ENCODE results near the gene GNG12.

The GNG12 gene

DNA sequence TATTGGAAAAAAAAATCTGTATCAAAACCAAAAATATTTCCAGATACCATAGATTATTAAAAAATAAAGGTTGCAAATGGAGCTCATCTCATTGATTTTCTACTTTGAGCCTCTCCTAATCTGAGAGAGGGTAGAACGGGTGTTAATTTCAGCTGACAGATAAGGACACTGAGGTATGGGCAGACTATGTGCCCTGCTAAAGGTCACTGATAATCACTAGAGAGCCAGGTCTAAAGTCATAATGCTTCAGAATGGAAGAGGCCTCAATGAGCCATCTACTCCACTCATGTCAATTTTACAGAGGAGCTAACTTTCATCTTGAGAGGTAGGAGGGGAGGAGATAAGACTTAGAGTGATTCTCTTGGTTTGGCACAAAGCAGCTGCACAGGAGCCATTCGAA is 21.0 kb downstream of the GNG12 start:
- no peak for DNase-seq

DNA sequence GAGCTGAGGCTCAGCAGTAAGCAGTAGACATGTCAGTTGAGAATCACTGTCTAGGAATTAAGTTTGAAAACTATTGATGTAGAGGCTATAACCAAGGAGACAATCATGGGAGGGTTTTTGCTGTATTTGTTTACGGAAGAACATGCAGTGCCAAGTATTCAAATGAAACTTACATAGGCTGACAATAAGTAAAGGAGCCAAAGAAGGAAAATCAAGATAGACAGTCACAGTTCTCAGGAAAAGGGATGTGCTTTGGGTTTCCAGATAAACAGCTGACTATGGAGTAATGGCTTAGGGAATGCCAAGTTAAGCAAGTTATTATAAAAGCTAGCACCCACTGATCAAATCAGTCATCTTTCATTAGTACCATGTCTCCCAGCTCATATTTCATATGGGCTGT is 21.5 kb downstream of the GNG12 start:
- no peak for DNase-seq

DNA sequence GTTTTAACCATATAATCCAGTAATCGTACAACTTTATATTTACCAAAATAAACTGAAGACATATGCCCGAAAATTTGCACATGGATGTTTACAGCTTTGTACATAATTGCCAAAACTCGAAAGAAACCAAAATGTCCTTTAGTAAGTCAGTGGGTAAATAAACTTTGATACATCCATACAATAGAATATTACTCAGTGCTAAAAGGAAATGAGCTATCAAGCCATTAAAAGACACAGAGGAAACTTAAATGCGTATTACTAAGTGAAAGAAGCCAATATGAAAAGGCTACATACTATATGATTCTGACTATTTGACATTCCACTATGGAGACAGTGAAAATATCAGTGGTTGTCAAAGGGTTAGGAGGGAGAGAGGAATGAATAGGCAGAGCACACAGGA is 23.4 kb downstream of the GNG12 start:
- DNase-seq: no peak

DNA sequence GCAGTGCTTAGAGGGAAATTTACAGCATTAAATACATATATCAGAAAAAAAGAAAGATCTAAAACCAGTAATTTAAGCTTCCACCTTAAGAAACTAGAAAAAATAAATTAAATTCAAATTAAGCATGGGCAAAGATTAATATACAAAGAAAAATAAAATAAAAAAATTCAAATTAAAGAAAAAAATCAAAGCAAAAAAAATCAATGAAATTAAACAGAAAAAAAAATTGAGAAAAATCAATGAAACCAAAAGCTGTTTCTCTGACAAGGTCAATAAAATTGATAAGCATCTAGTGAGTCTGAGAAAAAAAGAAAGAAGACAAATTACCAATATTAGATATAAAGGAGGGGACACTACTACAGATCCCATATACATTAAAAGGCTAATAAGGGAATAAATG is 26.0 kb downstream of the GNG12 start:
- no peak for DNase-seq

DNA sequence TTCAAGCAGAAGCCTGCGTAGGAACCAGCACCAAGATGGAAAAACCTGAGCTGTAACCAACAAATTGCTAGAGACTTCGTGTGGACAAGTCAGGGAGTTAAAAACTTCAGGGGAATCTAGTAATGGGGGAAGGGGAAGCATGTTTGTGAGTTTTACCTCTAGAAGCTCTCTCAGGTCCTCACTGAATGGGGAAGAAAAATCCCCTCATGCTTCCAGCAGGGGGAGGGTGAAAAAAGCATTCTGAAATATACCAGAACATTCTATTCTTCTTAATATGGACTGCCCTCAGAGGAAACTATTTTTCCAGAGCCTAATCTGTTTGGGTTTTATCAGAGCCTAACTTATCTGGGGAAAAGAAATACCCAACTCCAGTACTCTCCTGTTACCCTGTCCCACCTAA is 28.6 kb downstream of the GNG12 start:
- no peak for DNase-seq

DNA sequence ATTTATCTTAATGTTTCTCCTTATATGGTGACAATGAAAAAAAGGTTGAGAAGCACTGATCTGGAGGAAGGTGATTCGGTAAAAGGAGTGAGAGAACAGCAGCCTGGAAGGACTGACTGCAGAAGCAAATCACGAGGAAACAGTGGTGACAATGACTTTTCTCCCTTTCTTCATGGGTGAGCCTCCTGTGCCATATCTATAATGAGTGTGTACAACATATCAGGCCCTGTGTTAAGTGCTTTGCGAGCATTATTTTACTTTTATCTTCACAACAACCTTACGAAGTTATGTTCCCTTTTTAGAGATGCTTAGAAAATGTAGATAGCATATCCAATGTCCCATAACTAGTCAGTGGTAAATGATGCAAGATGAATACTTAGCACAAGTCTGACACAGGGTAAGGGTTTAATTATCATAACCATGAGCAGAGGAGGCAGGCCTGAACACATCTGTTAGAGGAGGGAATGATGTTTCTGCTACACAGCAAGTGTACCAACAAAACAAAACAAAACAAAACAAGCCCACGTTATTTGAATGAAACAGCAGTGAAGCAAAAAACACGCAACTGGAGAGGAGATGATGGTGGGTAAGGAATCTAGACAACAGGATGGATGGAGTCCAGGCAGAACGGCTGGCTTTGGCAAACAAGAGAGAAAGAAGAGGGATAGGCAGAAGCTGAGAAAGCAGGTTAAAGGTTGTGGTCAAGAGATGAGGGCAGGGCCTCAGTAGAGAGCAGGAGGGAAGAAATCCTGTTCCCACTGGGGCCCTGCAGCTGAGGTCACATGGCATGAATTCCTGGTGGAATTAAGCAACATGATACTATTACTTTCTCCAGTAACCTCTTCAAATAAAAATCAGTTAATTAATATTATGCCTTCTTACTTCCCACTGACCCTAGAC is 29.6 kb downstream of the GNG12 start:
- no peak for DNase-seq

DNA sequence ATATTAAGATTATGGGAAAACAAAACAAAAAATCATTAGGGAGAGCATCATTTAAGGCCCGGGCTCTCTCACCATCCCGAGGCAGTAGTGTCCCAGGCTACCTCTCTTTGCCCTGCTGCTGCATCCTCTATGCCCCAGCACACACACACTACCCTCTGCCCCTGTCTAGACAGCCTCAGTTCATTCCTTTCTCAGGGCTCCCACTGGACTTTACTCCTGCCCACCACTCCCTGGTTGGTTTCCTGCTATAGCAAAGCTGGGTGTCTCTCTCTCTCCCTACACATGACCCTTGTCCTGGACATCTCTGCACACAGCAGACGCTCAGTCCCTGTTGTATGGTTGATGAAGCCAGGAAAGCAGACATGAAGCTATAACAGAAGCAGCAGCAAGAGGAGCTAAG is 30.7 kb downstream of the GNG12 start:
- DNase-seq: no peak

DNA sequence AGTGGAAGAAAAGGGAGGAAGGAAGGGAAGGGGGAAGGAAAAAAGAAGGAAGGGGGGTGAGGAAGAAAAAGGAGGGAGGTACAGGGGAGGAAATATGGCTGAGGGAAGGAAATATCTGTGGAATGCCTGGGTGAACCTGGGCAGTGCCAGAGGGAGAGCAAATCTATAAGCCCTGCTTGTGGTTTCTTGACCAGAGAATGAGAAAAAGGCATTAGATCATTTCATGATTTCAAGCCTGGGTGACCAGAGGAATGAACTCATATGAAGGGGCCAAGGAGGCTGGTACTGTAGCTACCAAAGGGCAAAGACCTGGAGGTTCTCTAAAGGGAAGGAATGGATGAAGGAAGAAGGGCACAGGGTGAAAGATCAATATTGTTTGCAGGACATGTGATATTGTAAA is 31.4 kb downstream of the GNG12 start:
- DNase-seq: no peak

DNA sequence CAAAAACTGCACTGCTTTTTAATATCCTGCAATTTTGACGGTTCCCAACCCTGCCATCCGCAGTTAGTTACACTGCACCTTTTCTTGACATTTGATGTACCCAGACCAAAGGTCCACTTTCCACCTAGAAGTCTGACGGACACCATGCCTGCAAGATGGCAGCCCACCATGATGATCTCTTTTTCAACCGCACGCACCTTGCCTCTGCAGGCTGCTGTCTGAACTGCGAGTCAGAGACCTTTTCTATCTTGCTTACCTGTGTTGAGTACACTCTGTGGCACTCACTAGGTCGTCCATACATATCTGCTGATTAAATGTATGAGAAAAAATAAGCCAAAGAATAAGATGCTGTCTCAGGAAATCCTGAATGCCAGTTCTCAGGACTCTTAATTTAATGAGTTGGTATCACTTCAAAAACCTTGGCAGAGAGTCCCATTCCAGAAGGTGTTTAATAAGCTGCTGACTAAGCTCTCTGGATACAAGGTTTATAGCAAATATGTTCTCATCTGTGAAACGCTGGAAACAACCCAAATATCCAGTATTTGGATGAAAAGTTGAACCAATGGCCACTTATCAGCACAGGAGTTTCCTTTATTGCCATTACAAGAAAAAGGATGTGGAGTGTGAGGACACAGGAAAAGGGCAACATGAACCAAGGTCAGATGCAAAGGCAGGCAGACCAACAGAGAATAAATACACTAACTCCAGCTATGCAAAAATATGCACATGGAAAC is 37.9 kb downstream of the GNG12 start:
- DNase-seq: no peak

DNA sequence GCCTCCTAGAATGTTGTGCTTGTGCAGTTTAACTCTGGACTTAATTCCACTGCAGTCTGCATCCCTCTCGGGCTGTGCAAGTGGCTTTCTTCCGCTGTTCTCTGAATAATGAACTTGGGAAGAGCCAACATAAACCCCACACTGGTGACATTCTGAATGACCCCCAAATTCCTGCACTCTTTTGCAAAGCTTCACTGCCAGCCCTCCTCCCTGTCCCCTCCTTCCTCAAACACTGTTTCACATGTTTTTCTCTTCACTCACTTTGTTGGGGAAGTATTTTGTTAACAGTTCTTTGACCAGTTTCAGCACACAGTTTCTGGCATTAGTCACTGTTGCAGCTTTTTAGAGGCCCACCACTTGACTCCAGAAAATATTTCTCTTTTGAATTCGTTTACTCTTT is 39.7 kb downstream of the GNG12 start:
- peak; percentile 81 for DNase-seq

DNA sequence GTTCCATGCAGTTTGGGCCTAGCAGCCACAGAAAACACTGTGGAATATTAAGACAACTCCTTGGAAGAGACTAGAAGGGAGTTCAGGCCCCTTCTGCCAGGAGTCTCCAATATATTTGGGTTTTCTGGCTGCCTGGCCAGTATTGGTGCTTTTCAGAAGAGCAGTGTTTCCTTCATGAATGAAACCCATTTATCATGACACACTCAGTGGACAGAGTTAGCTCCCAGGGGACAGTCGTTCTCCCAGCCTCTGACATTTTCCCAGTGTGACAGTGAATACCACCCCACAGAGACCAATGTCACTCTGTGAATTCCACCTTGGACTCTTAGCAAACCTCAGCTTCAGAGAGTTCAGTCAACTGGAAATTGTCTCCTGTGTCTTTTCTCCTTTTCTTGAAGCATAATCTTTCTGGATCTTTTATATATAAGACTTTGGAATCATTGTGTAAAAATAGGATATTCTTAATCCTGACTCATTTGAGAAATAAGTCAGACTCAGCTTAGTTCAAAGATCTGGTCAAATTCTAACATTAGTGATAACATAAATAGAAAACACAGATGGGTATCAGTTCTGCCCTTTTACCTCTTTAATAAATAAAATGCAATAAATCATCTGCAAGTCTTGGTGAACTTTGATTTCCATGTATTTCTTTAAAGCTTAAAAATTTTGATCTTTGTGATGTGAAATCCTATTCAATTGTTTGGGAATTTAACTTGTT is 40.4 kb downstream of the GNG12 start:
- DNase-seq: no peak

DNA sequence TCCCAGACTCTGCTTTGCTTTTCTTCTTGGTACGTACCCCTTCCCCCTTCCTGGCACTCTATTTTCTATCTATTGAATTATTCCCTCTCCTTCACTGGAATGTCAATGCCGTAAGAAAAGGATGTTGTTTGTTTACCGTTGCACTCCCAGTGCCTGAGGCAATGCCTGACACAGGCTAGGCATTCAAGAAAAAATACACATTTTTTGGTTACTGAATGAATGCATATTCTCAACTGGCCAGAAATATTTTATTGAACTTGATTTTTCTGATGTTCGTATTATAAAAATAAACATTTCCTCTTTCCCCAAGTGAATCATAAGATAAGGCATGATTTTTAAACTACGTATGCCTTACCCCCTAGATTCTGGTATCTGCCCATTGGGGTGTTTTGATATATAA is 41.2 kb downstream of the GNG12 start:
- DNase-seq: peak; percentile 62

DNA sequence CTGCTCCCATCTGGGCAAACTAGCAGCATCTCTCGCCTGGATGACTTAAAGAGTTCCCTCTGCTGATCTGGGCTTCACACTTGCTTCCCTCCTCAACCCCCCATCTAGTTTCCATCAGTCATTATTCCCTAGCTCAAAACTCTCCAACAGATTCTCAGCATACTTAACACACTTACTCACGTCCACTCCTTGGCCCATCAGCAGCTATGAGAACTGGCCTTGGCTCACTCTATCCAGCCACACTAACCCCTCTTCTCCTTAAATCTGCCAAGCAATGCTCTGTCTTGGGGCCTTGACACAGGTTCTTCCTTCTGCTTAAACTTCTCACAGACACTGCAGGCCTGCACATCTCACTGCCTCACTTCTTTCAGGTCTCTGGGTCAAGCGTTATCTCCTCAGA is 41.6 kb downstream of the GNG12 start:
- peak; percentile 96 for DNase-seq

DNA sequence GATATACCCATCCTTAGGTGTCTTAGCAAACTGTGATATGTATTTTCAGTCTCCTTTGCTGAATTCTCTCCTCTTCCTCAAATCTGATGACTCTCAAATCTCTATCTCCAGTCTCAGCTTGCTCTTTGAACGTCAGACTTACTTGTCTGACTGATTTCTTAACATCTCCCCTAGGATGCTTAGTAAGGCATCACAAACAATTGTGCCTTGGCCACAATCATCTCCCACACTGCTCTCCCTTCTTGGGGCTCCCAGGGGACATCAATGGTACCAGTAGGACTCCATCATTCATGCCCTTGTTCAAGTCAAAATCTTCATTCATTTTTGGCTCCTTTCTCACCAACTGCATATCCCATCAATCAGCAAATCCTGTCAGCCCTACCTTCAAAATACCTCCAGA is 42.0 kb downstream of the GNG12 start:
- no peak for DNase-seq

DNA sequence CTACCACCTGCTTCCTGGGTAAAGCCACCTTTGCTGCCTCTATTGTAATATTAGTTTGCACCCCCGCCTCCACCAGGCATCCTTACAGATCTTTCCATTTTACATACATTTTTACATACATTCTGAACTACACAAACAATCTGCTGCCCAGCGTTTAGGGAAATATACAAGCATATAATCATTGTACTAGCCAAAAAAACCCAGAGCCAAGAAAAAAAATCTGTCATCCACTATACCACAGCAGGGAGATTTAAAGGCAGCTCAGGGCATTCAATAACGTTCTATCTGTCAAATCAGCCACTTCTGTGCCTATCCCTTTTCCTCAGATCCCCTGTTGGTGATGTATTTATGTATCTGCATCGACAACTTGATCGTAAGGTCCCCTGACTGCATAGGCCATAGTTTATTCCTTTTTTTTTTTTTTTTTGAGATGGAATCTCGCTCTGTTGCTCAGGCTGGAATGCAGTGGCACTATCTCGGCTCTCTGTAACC is 43.0 kb downstream of the GNG12 start:
- DNase-seq: no peak

DNA sequence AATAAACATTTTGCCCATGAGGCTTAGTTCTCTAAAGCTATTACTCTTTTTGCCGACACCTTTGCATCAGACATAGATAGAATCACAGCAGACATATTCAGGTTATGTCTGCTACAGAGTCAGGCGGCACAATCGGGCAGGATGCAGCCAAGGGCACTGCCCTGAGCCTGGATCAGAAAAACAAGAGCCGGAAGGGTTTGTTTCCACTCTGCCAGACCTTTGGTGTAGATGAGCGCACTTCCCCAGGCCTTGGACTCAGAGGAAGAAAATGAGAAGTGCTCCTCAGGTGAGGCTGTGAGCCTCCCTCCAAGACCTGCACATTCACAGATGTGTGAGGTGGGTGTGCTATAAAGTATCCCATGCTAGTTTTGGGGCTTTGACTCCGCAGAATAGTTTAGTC is 43.7 kb downstream of the GNG12 start:
- no peak for DNase-seq

DNA sequence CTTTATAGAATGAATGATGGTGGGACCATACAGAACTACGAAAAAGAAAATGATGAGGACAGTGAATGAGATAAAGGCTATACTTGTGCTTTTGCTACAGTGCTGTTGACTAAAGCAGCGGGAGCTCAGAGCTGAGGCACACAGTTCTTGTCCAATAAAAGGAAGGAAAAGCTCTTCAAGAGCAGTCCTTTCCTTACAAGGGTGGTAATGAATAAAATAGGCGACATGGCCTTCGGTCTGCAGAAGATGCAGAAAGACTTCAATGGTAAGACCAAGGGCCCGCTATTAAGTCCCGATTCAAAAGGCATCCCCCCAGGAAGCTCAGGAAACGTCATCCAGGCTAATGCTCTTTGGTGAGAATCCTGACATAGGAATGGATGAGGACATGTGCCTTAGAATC is 44.4 kb downstream of the GNG12 start:
- no peak for DNase-seq

DNA sequence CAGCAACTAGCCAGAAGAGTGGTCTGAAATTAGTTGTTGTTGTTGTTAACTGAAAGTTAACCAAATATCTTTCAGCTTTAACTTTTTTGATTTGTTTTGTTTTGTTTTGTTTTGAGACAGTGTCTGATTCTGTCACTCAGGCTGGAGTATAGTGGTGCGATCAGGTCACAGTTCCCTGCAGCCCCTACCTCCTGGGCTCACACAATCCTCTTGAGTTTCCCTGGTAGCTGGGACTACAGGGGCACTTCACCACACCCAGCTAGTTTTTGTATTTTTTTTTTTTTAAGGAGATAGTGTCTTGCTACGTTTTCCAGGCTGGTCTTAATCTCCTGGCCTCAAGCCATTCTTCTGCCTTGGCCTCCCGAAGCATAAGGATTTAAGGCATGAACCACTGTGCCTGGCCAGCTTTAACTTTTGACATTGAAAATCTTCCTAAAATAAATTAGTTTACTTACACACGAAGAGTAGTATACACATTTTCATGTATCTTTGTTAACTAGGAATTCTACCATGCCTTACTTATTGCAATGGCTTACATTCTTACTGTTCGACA is 45.0 kb downstream of the GNG12 start:
- DNase-seq: no peak

DNA sequence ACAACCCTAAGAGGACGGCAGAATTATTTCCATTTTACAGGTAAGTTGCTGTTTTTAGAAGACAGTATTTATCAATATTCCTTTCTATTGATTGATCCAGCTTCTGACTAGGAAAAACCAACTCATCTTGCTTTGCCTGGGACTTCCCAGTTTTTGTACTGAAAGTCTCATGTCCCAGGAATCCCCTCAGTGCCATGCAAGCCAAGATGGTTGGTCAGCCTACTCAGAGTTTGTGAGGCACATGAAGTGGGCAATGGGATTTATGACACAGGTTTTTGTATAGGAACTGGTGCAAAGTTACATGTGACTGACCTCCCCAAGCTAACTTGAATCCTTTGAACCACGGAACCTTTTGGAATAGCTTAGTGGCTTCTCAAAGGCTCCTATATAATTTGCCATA is 45.5 kb downstream of the GNG12 start:
- no peak for DNase-seq

DNA sequence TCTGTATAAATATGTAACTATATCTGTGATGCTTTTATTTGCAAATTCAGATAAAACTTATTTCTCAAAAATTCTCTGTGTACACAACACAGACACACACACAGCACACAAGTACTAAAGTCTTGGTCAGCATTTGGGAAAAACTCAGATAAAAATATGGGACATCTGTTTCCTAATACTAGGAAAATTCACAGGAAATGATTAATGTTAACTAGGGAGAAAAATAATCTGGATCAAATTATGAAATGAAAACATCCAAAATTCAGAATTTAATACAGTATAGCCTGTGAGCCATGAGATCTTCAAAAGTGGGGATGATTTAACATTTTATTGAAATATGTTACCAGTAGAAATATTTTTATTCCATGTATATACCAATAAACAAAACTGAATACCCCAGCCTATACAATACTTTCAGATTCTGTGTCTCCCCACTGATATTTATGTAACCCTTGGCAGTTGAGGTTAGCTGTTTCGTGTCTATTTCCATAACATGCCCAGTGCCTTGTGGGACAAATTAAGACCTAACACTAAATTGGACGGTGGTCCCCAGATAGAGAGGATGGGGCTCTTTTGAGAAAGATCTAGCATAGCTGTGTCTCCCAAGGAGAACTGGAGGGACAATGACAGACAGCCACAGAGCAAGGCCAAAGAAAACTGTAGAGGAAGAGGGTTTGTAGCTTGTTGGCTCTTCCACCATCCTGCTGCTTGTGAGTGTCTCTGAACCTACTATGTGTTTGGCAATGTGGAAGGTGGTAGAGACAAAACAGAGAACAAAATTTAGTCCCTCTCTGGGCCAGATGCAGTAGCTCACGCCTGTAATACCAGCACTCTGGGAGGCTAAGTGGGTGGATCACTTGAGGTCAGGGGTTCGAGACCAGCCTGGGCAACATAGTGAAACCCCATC is 47.2 kb downstream of the GNG12 start:
- peak; percentile 39 for DNase-seq

DNA sequence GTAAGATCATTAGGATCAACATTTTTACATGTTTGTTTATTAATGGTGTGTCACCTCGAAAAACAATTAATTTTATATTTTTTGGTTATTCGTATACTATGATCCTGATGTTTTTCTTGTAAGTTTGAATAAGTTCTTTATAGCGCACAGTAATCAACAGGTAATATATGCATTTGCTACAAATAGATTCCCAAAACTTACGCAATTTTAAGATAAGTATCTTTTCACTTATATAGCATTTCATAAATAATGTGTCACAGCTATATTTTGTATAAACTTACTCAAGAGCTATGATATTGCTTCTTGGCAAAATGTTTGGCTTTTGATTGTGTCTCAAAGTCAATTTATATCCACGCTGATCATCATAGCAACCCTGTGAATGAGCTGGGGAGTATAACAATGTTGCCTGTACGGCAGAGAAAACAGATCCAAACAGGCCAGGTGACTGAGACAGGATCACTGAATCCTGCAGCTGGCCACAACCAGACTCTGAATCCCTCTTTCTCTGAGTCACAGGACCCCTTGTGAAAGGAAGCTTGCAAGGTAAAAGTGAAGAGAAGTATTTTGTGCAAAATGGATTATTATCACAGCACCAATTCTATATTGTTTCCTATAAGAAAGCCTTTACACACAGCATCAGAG is 48.6 kb downstream of the GNG12 start:
- DNase-seq: no peak

DNA sequence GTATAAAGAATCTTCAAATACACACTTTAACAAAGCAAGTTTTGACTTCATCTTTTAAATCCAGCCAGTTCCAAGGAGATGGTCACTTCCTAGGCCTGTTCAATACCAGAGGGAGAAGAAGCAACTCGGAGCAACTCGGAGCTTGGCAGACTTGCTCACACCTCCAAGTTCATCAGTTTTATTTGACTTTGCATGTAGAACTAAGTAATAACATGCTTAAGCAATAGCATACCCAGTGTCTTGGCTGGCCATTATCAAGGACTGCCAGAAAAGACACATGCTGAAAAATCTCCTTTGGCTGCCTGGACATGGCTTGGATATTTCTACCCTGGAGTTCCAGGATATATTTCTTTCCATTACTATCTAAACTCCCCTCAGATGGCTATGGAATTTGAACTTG is 52.6 kb downstream of the GNG12 start:
- no peak for DNase-seq
